Osteoblast (primary cell): ENCODE data around the gene CLEC12A. TPM values are rescaled to one million over a fixed set of nuclear protein-coding genes. Genes with fewer than 3 reads are reported as not detected.
A peak's percentile ranks its signal among the peaks of the same experiment; 100 is the strongest.

Source experiments
- DNase-seq: peaks from one replicate; pipeline ENCODE4 v3.0.0; 2011; ENCODE audit warnings: low spot score, mixed read lengths; ENCODE audit not compliant: insufficient read length; ENCODE audit errors: missing footprints
- H2AFZ ChIP-seq: 2 replicates; pipeline ENCODE4 v1.6.0; 2011; ENCODE audit warnings: mild to moderate bottlenecking, low read length
- H3K27ac ChIP-seq: 2 replicates; pipeline ENCODE4 v1.5.1; 2011; ENCODE audit warnings: mild to moderate bottlenecking, low read depth, low read length, moderate library complexity
- H3K27me3 ChIP-seq: 2 replicates; pipeline ENCODE4 v1.6.0; 2012; ENCODE audit warnings: mild to moderate bottlenecking, control low read depth, inconsistent platforms, low read length, moderate library complexity; ENCODE audit not compliant: insufficient read depth
- H3K36me3 ChIP-seq: 2 replicates; pipeline ENCODE4 v1.5.1; 2011; ENCODE audit warnings: mild to moderate bottlenecking, low read length, control low read depth, moderate library complexity; ENCODE audit not compliant: insufficient read depth
- H3K4me1 ChIP-seq: 2 replicates; pipeline ENCODE4 v1.5.1; 2011; ENCODE audit warnings: mild to moderate bottlenecking, low read length, control low read depth, moderate library complexity; ENCODE audit not compliant: insufficient read depth
- H3K4me2 ChIP-seq: 2 replicates; pipeline ENCODE4 v1.6.0; 2011; ENCODE audit warnings: mild to moderate bottlenecking, low read length; ENCODE audit not compliant: insufficient read depth
- H3K4me3 ChIP-seq: fragments of 200-600 bp; sonication (generic); 3 replicates; pipeline ENCODE4 v1.5.1; 2012; ENCODE audit warnings: mild to moderate bottlenecking, low read length, inconsistent platforms; ENCODE audit not compliant: insufficient read depth
- H3K79me2 ChIP-seq: 2 replicates; pipeline ENCODE4 v1.6.0; 2012; ENCODE audit warnings: mild to moderate bottlenecking, low read length, control low read depth, inconsistent platforms; ENCODE audit not compliant: insufficient read depth
- H3K9me3 ChIP-seq: 2 replicates; pipeline ENCODE4 v1.5.1; 2011; ENCODE audit warnings: low read depth, low read length, control low read depth
- H4K20me1 ChIP-seq: 2 replicates; pipeline ENCODE4 v1.6.0; 2012; ENCODE audit warnings: mild to moderate bottlenecking, low read length, control low read depth; ENCODE audit not compliant: insufficient read depth
- total RNA-seq: library from RNA; depleted of rRNA; stranded (reverse); fragments of >200 nt; gene quantifications from 2 replicates; pipeline ENCODE4 v1.2.3, GENCODE V29; 2012
- TF ChIP-seq, protein P1 (sequence below): IDR thresholded peaks from 2 replicates; pipeline ENCODE4 v1.5.1; 2011; ENCODE audit warnings: mild to moderate bottlenecking, low read depth, low read length, moderate library complexity; ENCODE audit errors: extremely low read depth

Gene CLEC12A
- total RNA-seq, 1 donor, result 0.72 TPM

DNA sequence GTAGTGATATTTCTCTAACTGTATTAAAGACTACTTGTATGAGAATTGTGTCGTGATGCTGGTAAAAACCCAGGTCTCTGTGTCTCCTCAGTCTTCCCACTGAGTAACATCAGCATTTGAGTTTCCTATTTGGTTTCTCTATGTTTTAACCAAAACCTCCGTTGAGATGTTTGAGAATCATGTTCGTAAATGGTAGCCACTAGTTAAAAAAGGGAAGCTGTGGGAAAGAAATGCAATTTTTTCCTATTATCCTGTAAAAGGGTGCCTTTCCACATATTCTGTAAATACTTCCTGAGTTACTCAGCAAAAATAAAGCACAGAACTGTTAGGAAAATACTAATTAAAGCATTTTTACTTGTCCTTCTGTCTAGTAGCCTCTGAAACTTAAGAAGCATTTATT lies 20.7 kb downstream of the CLEC12A start:
- Histone ChIP-seq H3K36me3 (no peaks in the 10 kb centered on the region), H3K4me3 (no peak overlapping the region), H3K27ac (no peak overlapping the region), H3K4me1 (no peaks in the 10 kb centered on the region), H3K4me2 (no peak overlapping the region), H3K27me3 (no peaks in the 10 kb centered on the region), H2AFZ (no peak overlapping the region), H3K9me3 (no peaks in the 10 kb centered on the region), H4K20me1 (no peaks in the 10 kb centered on the region), H3K79me2 (no peaks in the 10 kb centered on the region)
- TF ChIP-seq, protein P1, sequence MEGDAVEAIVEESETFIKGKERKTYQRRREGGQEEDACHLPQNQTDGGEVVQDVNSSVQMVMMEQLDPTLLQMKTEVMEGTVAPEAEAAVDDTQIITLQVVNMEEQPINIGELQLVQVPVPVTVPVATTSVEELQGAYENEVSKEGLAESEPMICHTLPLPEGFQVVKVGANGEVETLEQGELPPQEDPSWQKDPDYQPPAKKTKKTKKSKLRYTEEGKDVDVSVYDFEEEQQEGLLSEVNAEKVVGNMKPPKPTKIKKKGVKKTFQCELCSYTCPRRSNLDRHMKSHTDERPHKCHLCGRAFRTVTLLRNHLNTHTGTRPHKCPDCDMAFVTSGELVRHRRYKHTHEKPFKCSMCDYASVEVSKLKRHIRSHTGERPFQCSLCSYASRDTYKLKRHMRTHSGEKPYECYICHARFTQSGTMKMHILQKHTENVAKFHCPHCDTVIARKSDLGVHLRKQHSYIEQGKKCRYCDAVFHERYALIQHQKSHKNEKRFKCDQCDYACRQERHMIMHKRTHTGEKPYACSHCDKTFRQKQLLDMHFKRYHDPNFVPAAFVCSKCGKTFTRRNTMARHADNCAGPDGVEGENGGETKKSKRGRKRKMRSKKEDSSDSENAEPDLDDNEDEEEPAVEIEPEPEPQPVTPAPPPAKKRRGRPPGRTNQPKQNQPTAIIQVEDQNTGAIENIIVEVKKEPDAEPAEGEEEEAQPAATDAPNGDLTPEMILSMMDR, result no peak
- no peak for DNase-seq

DNA sequence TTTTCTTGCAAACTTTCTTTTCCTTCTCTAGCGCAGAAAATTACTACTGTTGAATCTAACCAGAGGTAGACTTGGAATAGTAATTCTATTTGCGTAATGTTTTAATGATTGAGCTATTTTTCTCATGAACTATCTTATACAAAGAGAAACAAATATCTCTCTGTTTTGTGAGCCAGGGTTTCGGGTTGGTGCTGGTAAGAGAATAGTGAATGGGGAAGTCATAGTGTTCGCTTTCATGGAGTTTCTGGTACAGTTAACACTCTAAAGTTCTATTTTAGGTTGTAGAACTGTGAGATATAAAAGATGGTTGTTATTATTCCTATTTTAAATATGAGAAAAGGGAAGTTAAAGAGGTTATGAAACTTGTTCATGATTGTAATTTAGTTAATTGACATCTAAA lies 21.1 kb downstream of the CLEC12A start:
- TF ChIP-seq, protein P1, result no peak
- no peaks in the 10 kb centered on the region for H3K79me2 ChIP-seq
- H3K4me1 ChIP-seq, result no peaks in the 10 kb centered on the region
- no peaks in the 10 kb centered on the region for H3K27me3 ChIP-seq
- H3K36me3 ChIP-seq, result no peaks in the 10 kb centered on the region
- H3K4me2 ChIP-seq, result no peak overlapping the region
- H4K20me1 ChIP-seq, result no peaks in the 10 kb centered on the region
- no peak overlapping the region for H3K4me3 ChIP-seq
- no peaks in the 10 kb centered on the region for H3K9me3 ChIP-seq
- no peak overlapping the region for H2AFZ ChIP-seq
- DNase-seq, result no peak
- H3K27ac ChIP-seq, result no peak overlapping the region

DNA sequence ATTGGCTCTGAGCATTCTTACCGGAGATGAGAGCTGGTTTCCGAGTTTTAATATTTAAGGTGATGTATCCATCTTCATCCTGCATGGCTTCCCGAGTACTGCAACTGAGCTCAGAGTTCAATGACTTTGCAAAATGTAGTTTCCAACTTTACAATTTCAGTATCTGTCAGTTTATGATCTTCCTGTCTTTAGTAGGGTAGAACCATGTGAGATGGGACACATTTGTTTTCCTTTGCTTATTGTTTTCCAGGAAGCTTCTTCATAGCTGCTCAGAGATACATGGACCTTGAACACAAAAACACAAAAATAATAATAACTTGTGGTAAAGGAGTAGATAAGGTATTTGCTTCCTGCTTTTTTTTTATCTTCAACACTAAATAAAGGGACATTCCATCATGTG lies 27.8 kb downstream of the CLEC12A start, which contains the start of gene CLEC1B:
Gene CLEC1B (minus strand): TSS at position 106 of the 400 bp plus-strand sequence. CDS start 21 bp downstream, at position 85.
- Histone ChIP-seq H4K20me1 (no peaks in the 10 kb centered on the region), H2AFZ (no peak within 1 kb of the TSS), H3K9me3 (no peaks in the 10 kb centered on the region), H3K4me1 (no peaks in the 10 kb centered on the region), H3K4me3 (no peak within 1 kb of the TSS), H3K27ac (no peak within 1 kb of the TSS), H3K36me3 (no peaks in the 10 kb centered on the region), H3K4me2 (no peak within 1 kb of the TSS), H3K27me3 (no peaks in the 10 kb centered on the region), H3K79me2 (no peaks in the 10 kb centered on the region)
- no peak for DNase-seq
- TF ChIP-seq, protein P1, result no peak

DNA sequence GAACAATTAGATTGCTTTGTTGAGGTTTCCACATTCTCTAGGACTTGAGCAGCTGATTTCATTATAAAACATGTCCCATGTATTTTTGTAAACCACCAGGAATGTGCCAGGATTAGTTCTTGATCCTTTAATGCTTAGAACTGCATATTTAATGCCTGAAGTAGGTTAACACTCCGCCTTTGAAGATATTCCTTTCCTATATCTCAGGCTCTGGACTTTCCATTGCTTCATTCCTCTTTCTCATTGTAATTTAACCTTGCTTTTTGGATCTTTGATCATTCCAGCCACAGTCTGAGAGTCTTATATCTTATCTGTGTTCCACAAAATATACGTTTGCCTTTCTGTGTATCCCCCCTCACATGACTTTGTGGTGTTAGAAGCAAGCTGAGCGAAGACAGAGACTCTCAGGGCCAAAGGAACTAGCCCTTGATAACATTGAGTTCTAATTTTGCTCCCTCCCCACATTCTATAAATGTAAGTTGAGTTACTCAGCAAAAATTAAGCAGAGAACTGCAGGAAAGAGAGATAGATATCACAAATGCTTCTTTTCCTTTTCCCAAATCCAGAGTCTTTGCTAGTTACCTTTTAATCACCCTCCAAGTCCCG lies 30.1 kb downstream of the CLEC12A start:
- Histone ChIP-seq H3K27me3 (no peaks in the 10 kb centered on the region), H3K4me1 (no peaks in the 10 kb centered on the region), H3K4me3 (no peak overlapping the region), H3K79me2 (no peaks in the 10 kb centered on the region), H3K4me2 (no peak overlapping the region), H3K36me3 (no peaks in the 10 kb centered on the region), H3K9me3 (no peaks in the 10 kb centered on the region), H4K20me1 (no peaks in the 10 kb centered on the region), H3K27ac (no peak overlapping the region), H2AFZ (no peak overlapping the region)
- DNase-seq, result peak; percentile 43
- TF ChIP-seq, protein P1, result no peak
